ENCODE data around the gene CST5.

GRCh38 chr20:23856226-23856625 lies 23.3 kb downstream of the CST5 start:
- TF ChIP-seq, protein P1, sequence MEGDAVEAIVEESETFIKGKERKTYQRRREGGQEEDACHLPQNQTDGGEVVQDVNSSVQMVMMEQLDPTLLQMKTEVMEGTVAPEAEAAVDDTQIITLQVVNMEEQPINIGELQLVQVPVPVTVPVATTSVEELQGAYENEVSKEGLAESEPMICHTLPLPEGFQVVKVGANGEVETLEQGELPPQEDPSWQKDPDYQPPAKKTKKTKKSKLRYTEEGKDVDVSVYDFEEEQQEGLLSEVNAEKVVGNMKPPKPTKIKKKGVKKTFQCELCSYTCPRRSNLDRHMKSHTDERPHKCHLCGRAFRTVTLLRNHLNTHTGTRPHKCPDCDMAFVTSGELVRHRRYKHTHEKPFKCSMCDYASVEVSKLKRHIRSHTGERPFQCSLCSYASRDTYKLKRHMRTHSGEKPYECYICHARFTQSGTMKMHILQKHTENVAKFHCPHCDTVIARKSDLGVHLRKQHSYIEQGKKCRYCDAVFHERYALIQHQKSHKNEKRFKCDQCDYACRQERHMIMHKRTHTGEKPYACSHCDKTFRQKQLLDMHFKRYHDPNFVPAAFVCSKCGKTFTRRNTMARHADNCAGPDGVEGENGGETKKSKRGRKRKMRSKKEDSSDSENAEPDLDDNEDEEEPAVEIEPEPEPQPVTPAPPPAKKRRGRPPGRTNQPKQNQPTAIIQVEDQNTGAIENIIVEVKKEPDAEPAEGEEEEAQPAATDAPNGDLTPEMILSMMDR (IDR thresholded peaks at IDR 0.05): no peak
- no peak for TF ChIP-seq POLR2A (IDR thresholded peaks at IDR 0.05)

Measured in body of pancreas (tissue), 4 donors.